IPS-20b (cell line): ENCODE results near the gene USP6.
"Not testable (repeated sequence)": the region's sequence is repeated elsewhere in the genome, so short reads cannot be mapped to it uniquely, and the experiment has no call there.

ENCODE experiments used
- H3K27ac ChIP-seq: one replicate; pipeline ENCODE4 v1.5.1; 2013; ENCODE audit warnings: low read length
- H3K27me3 ChIP-seq: 2 replicates; pipeline ENCODE4 v1.6.1; 2013; ENCODE audit warnings: mild to moderate bottlenecking, low read length, inconsistent platforms; ENCODE audit not compliant: insufficient read depth
- H3K36me3 ChIP-seq: 2 replicates; pipeline ENCODE4 v1.6.1; 2013; ENCODE audit warnings: low read depth, mild to moderate bottlenecking, inconsistent platforms, low read length, moderate library complexity; ENCODE audit not compliant: insufficient read depth
- H3K4me1 ChIP-seq: 2 replicates; pipeline ENCODE4 v1.6.1; 2013; ENCODE audit warnings: mild to moderate bottlenecking, control low read depth, inconsistent platforms, low read length, moderate library complexity; ENCODE audit not compliant: insufficient read depth
- H3K4me3 ChIP-seq: 2 replicates; pipeline ENCODE4 v1.5.1; 2013; ENCODE audit warnings: mild to moderate bottlenecking, low read length, inconsistent platforms
- H3K9ac ChIP-seq: 2 replicates; pipeline ENCODE4 v1.6.1; 2013; ENCODE audit warnings: low read depth, mild to moderate bottlenecking, inconsistent platforms, low read length, moderate library complexity
- H3K9me3 ChIP-seq: 2 replicates; pipeline ENCODE4 v1.6.1; 2013; ENCODE audit warnings: mild to moderate bottlenecking, low read depth, low read length, inconsistent platforms; ENCODE audit not compliant: insufficient read depth

USP6 gene

DNA sequence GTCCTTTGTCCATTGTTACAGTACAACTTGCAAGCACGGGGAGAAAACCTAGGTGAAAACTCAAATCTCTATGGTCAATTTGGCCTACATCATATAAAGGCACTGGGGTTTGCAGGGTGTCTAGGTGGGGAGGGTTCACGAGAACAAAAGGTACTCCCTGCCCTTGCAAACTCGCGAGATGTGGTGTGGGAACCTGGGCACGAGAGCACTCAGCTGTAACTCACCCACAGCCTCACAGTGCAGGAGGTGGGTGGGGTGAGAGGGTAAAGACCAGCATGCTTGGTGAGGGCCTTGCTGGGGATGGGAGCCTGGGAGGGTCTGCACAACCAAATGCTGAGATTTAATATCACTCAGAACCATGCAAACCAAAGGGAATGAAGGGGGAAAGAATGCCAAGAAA is 94.3 kb downstream of the USP6 start:
- Histone ChIP-seq H3K4me1 (no peaks in the 10 kb centered on the region), H3K9me3 (no peaks in the 10 kb centered on the region), H3K4me3 (no peak overlapping the region), H3K9ac (no peak overlapping the region), H3K27me3 (no peaks in the 10 kb centered on the region), H3K27ac (no peak overlapping the region), H3K36me3 (no peaks in the 10 kb centered on the region)

DNA sequence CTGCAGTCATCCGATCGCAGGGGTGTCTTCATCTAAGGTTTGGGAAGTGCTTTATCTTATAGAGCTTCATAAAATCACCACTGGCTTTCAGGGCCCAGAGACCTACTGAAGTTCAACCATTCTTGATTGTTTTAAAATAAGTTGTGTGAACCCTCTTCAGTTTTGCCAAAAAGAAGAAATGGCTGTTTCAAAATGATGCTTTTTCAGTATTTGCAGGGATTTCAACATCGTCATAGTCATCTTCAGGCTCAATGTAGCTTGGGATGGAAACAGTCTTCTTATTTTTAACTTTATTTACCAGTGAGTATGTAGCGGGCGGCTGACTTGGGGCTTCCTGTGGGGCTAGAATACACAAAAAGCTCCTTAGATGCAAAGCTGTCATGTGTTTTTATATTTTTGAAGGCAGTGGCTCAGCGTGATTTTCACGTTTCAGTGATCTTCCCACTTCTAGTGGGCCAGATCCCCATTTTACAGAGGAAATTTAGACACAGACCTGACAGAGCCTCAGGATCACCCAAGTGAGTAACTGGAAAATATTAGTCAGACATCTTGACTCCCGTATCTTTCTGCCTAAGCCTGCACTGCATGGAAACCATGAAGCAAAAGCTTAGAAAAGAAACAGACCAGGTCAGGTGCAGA is 94.9 kb downstream of the USP6 start:
- Histone ChIP-seq H3K27me3 (no peaks in the 10 kb centered on the region), H3K9ac (no peak overlapping the region), H3K27ac (no peak overlapping the region), H3K4me1 (no peaks in the 10 kb centered on the region), H3K9me3 (no peaks in the 10 kb centered on the region), H3K36me3 (no peaks in the 10 kb centered on the region; the same call in 1 of the 2 replicates), H3K4me3 (no peak overlapping the region)

DNA sequence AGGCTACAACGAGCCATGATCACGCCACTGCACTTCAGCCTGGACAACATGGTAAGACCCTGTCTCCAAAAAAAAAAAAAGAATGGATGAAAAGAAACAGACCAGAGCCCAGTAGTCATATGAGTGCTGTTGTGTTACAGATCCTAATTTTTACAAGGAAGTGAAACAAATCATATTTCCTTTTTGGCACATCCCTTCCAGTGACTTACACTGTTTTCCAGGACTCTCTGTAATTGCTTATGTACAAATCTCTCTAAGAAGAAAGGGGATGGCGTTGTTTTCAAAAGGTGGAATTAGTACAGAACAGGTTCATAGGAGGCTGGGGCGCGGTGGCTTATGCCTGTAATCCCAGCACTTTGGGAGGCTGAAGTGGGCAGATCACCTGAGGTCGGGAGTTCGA is 95.6 kb downstream of the USP6 start:
- no peaks in the 10 kb centered on the region for H3K27me3 ChIP-seq
- no peak overlapping the region for H3K4me3 ChIP-seq
- no peaks in the 10 kb centered on the region; the same call in 1 of the 2 replicates for H3K36me3 ChIP-seq
- no peak overlapping the region for H3K27ac ChIP-seq
- no peak overlapping the region for H3K9ac ChIP-seq
- H3K4me1 ChIP-seq = no peaks in the 10 kb centered on the region
- H3K9me3 ChIP-seq = no peaks in the 10 kb centered on the region

DNA sequence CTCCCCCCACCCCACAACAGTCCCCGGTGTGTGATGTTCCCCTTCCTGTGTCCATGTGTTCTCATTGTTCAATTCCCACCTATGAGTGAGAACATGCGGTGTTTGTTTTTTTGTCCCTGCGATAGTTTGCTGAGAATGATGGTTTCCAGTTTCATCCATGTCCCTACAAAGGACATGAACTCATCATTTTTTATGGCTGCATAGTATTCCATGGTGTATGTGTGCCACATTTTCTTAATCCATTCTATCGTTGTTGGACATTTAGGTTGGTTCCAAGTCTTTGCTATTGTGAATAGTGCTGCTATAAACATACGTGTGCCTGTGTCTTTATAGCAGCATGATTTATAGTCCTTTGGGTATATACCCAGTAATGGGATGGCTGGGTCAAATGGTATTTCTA is 101.7 kb downstream of the USP6 start:
- not testable (repeated sequence) for H3K9me3 ChIP-seq, H3K27me3 ChIP-seq, H3K36me3 ChIP-seq, H3K27ac ChIP-seq, H3K9ac ChIP-seq, H3K4me3 ChIP-seq, H3K4me1 ChIP-seq

DNA sequence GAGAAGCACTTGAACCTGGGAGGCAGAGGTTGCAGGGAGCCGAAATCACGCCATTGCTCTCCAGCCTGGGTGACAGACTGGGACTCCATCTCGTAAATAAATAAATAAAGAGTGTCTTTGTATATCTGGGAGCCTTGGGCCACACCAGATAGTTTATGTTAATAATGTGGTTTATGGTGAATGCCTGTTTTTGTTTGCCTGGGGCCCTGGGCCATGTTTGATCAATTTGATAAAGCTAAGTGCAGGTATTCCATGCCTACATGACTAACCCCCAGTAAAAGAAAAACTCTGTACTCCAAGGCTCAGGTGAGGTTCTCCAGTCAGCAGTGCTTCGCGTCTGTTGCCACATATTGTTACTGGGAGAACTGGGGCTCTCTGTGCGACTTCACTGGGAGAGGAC is 103.7 kb downstream of the USP6 start:
- no peaks in the 10 kb centered on the region for H3K4me1 ChIP-seq
- H3K9me3 ChIP-seq = no peaks in the 10 kb centered on the region

DNA sequence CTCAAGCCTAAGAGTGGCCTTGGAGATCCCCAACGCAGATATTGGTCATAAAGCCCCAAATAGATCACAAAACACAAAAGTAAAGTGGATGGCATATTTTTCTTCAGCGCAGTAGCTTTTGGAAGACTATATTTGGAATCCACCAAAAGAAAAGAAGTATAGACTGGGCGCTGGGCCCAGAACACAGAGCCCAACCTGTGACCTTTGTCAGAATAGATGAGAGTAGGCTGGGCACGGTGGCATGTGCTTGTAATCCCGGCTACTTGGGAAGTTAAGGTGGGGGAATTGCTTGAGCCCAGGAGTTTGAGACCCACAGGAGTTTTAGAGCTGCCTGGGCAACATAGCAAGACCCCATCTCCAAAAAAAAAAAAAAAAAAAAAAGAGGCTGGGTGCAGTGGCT is 104.2 kb downstream of the USP6 start:
- Histone ChIP-seq H3K36me3 (no peaks in the 10 kb centered on the region; the same call in 1 of the 2 replicates), H3K4me1 (no peaks in the 10 kb centered on the region), H3K27ac (no peak overlapping the region), H3K4me3 (no peak overlapping the region), H3K9me3 (no peaks in the 10 kb centered on the region), H3K9ac (no peak overlapping the region), H3K27me3 (no peaks in the 10 kb centered on the region)

More for the DNA sequence above, 103.7 kb downstream of the USP6 start:
- H3K36me3 ChIP-seq = no peaks in the 10 kb centered on the region; the same call in 1 of the 2 replicates
- no peaks in the 10 kb centered on the region for H3K27me3 ChIP-seq
- no peak overlapping the region for H3K4me3 ChIP-seq
- no peak overlapping the region for H3K9ac ChIP-seq
- no peak overlapping the region for H3K27ac ChIP-seq

DNA sequence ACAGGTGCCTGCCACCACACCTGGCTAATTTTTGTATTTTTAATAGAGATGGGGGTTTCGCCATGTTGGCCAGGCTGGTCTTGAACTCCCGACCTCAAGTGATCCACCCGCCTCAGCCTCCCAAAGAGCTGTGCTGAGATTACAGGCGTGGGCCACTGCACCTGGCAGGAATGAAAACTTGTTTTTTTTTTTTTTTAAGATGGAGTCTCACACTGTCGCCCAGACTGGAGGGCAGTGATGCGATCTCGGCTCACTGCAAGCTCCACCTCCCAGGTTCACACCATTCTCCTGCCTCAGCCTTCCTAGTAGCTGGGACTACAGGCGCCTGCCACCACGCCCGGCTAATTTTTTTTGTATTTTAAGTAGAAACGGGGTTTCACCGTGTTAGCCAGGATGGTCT is 106.1 kb downstream of the USP6 start:
- H3K27ac ChIP-seq, H3K9me3 ChIP-seq, H3K36me3 ChIP-seq, H3K4me3 ChIP-seq, H3K9ac ChIP-seq, H3K27me3 ChIP-seq, H3K4me1 ChIP-seq: not testable (repeated sequence)
